ENCODE measurements around the gene RDH11. TPM values are rescaled to one million over a fixed set of nuclear protein-coding genes. Genes with fewer than 3 reads are reported as not detected.

Gene RDH11
- polyA plus RNA-seq, 1 donor (not counting 4 experiments of a cell fraction or from before 2014, with no cell fraction given), result 202 TPM

DNA sequence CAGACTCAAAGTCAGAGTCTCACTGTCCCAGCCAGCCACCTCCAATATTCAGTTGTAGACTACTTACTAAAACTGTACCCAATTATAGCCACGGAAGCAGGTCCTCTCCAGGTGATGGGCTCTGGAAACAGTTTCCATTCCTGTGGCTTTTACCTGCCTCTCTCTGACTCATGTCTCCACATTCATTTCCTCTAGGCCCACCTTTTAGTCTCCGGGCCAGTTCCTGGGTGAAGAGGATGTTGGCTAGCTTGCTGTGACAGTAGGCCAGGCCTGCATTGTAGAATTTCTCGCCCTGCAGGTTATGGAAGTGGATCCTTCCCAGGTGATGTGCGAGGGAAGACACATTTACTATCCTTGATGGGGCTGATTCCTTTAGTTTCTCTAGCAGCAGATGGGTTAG is 5.6 kb downstream of the RDH11 start:
- no peak overlapping the region for H2AFZ ChIP-seq (ENCODE audit: control insufficient read depth, low read length)
- no peak for FAIRE-seq
- H4K20me1 ChIP-seq (ENCODE audit: control insufficient read depth, extremely low read depth, insufficient read depth, low read length), result peaks cover 7% of the 10 kb centered on the region
- H3K36me3 ChIP-seq (ENCODE audit: control insufficient read depth in 2 of 2, extremely low read depth in 1 of 2, insufficient read depth in 2 of 2, low read length in 2 of 2), result peaks cover 39 to 50% of the 10 kb centered on the region in 2 experiments
- dilution Hi-C loops (cut with MboI; ENCODE audit: extremely low pct_ligation_motif_present, low sequenced_read_pairs), result no loop called here
- H3K27ac ChIP-seq (ENCODE audit: control insufficient read depth, insufficient read depth, low read length), result no peak overlapping the region
- peaks cover 28% of the 10 kb centered on the region for H3K4me1 ChIP-seq (ENCODE audit: control insufficient read depth, extremely low read depth, insufficient read depth, low read length)
- no peak for TF ChIP-seq EZH2 (IDR thresholded peaks at IDR 0.05; ENCODE audit: low read length)
- TF ChIP-seq, protein P1, sequence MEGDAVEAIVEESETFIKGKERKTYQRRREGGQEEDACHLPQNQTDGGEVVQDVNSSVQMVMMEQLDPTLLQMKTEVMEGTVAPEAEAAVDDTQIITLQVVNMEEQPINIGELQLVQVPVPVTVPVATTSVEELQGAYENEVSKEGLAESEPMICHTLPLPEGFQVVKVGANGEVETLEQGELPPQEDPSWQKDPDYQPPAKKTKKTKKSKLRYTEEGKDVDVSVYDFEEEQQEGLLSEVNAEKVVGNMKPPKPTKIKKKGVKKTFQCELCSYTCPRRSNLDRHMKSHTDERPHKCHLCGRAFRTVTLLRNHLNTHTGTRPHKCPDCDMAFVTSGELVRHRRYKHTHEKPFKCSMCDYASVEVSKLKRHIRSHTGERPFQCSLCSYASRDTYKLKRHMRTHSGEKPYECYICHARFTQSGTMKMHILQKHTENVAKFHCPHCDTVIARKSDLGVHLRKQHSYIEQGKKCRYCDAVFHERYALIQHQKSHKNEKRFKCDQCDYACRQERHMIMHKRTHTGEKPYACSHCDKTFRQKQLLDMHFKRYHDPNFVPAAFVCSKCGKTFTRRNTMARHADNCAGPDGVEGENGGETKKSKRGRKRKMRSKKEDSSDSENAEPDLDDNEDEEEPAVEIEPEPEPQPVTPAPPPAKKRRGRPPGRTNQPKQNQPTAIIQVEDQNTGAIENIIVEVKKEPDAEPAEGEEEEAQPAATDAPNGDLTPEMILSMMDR (optimal IDR thresholded peaks at IDR 0.05 in 1 of 3, IDR thresholded peaks at IDR 0.05 in 1 of 3, conservative IDR thresholded peaks at IDR 0.05 in 1 of 3; ENCODE audit: extremely low read depth in 1 of 3, insufficient read depth in 2 of 3, low read length in 3 of 3), result no peak
- H3K4me2 ChIP-seq (ENCODE audit: control insufficient read depth, extremely low read depth, insufficient read depth, low read depth, low read length), result no peak overlapping the region
- H3K9ac ChIP-seq (ENCODE audit: control insufficient read depth, extremely low read depth, insufficient read depth, low read length), result no peak overlapping the region
- H3K27me3 ChIP-seq (ENCODE audit: control insufficient read depth, extremely low read depth, insufficient read depth, low read length), result no peaks in the 10 kb centered on the region
- peaks cover 75% of the 10 kb centered on the region for H3K79me2 ChIP-seq (ENCODE audit: control insufficient read depth, insufficient read depth, low read length)
- DNase-seq (ENCODE audit: low read depth, low spot score), result no peak
- no peaks in the 10 kb centered on the region for H3K9me1 ChIP-seq (ENCODE audit: control insufficient read depth, extremely low read depth, insufficient read depth, low read length)
- no peak overlapping the region for H3K4me3 ChIP-seq (ENCODE audit: control insufficient read depth in 2 of 3, extremely low read depth in 1 of 3, insufficient read depth in 2 of 3, low read depth in 1 of 3, low read length in 3 of 3)
- no peaks in the 10 kb centered on the region for H3K9me3 ChIP-seq (ENCODE audit: control insufficient read depth, low read depth, low read length)

DNA sequence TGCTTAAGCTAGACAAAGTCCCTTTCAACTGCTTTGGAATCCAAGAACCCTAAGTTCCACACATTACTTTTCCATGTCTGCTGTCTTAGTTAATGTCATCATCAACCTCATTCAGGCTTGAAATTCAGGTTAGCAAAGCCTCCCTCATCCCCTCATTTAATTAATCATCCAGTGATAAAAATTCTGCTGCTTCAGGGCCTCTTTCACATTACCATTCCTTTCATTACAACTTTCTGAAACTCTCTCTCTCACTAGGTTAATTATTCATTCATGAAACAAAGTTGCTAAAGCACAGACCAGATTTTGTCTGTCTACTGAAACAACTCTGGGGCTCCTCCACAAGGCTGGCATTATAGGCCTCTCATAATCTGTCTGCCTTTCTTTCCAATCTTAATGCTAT is 11.7 kb downstream of the RDH11 start:
- no peak for DNase-seq (ENCODE audit: low read depth, low spot score)
- Histone ChIP-seq H3K9me3 (ENCODE audit: control insufficient read depth, low read depth, low read length) (no peaks in the 10 kb centered on the region), H3K79me2 (ENCODE audit: control insufficient read depth, insufficient read depth, low read length) (peaks cover 57% of the 10 kb centered on the region), H3K4me1 (ENCODE audit: control insufficient read depth, extremely low read depth, insufficient read depth, low read length) (peaks cover 6% of the 10 kb centered on the region), H3K4me3 (ENCODE audit: control insufficient read depth in 2 of 3, extremely low read depth in 1 of 3, insufficient read depth in 2 of 3, low read depth in 1 of 3, low read length in 3 of 3) (no peak overlapping the region), H3K27me3 (ENCODE audit: control insufficient read depth, extremely low read depth, insufficient read depth, low read length) (no peaks in the 10 kb centered on the region), H3K9me1 (ENCODE audit: control insufficient read depth, extremely low read depth, insufficient read depth, low read length) (peaks cover 2% of the 10 kb centered on the region), H3K4me2 (ENCODE audit: control insufficient read depth, extremely low read depth, insufficient read depth, low read depth, low read length) (no peak overlapping the region), H3K36me3 (ENCODE audit: control insufficient read depth in 2 of 2, extremely low read depth in 1 of 2, insufficient read depth in 2 of 2, low read length in 2 of 2) (peaks cover 23 to 38% of the 10 kb centered on the region in 2 experiments), H3K9ac (ENCODE audit: control insufficient read depth, extremely low read depth, insufficient read depth, low read length) (no peak overlapping the region), H4K20me1 (ENCODE audit: control insufficient read depth, extremely low read depth, insufficient read depth, low read length) (peaks cover 7% of the 10 kb centered on the region), H2AFZ (ENCODE audit: control insufficient read depth, low read length) (no peak overlapping the region), H3K27ac (ENCODE audit: control insufficient read depth, insufficient read depth, low read length) (no peak overlapping the region)
- FAIRE-seq, result no peak
- dilution Hi-C loops (cut with MboI; ENCODE audit: extremely low pct_ligation_motif_present, low sequenced_read_pairs), result no loop called here
- TF ChIP-seq EZH2 (IDR thresholded peaks at IDR 0.05; ENCODE audit: low read length), result no peak
- TF ChIP-seq, protein P1 (optimal IDR thresholded peaks at IDR 0.05 in 1 of 3, IDR thresholded peaks at IDR 0.05 in 1 of 3, conservative IDR thresholded peaks at IDR 0.05 in 1 of 3; ENCODE audit: extremely low read depth in 1 of 3, insufficient read depth in 2 of 3, low read length in 3 of 3), result no peak
